GM21619 (cell line): ENCODE measurements around the gene PSMB9.
A peak's percentile ranks its signal among the peaks of the same experiment; 100 is the strongest.
"Not testable (repeated sequence)": the region's sequence is repeated elsewhere in the genome, so short reads cannot be mapped to it uniquely, and the experiment has no call there.

ENCODE experiments used
- ATAC-seq: cut with Tn5 transposase; IDR thresholded peaks from one replicate; pipeline ENCODE4 v1.9.1; 2021; ENCODE audit not compliant: unreplicated experiment

Gene PSMB9

DNA sequence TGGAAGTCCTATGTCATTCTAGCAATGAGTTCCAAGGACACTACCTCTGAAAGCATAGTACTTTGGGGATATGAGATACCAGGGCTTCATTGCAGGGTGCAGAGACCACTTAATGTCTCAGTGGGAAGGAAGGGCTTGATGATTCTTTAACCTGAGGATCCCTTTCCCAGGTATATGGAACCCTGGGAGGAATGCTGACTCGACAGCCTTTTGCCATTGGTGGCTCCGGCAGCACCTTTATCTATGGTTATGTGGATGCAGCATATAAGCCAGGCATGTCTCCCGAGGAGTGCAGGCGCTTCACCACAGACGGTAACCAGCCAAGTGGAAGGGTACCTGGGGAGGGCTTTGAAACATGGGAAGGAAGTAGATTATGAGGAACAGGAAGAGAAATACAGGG, 4.2 kb downstream of the PSMB9 start:
- no peak for ATAC-seq

DNA sequence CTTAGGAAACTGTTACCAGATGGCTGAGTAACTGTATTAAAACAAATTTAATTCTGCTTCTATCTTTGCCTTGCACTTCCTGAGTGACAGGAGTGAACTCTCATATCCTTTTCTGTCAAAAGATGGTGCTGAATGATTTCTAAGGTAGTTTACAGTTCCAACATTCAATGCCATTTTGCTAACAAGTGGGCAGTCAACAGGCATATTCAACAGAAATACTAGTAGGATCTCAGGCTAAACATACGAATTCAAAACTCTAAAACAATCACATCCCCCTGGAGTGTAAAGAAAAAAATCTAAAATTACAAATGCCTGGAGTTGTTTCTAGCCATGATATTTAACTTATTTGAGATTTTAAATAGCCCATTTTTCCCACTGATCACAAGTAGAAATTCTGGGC, 6.7 kb downstream of the PSMB9 start:
- ATAC-seq: no peak

DNA sequence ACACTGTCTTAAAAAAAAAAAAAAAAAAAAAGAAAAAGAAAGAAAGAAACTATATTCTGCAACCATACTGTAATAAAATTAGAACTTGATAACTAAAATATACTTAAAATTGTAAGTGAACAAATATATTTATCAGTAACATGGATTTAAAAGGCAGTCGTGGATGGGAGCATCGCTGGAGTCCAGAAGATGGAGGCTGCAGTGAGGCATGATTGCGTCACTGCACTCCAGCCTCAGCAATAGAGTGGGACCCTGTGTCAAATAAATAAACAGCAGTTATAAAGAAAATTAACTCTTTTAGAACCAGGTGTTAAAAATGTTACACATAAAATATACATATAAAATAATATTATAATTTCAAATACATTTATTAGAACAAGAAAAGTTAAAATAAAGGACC, 8.7 kb downstream of the PSMB9 start:
- no peak for ATAC-seq

DNA sequence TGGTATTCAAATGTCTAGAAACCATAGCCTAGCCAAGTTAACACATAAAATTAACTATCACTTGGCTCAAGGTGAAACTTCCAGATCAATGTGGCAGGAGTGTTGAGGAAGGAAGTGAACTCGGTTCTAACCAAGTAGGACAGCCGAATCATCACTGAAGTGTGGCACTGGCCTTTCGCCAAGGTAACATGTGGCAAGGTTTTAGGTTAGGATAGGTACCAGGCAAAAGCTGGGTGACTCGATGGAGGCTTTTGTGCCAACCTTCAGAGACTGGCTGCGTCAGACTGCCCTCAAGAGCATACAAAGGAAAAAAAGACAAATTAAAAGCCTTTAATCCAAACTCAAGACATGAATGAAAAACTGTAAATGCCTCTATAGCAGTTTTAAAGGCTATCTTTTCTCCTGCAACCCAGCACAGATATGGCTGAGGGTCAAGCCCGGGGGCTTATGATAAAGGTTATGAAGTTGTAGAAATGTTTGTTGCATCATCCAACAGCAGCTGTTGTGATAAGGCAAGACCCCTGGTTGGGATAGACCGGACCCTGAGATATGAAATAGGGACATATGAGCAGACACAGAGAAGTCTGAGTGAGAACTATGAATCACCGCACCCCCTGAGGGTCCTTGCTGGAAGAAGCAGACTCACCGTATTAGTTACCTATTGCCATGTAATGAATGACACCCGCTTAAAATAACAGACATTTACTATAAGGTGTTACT, 11.9 kb downstream of the PSMB9 start:
- ATAC-seq: no peak

DNA sequence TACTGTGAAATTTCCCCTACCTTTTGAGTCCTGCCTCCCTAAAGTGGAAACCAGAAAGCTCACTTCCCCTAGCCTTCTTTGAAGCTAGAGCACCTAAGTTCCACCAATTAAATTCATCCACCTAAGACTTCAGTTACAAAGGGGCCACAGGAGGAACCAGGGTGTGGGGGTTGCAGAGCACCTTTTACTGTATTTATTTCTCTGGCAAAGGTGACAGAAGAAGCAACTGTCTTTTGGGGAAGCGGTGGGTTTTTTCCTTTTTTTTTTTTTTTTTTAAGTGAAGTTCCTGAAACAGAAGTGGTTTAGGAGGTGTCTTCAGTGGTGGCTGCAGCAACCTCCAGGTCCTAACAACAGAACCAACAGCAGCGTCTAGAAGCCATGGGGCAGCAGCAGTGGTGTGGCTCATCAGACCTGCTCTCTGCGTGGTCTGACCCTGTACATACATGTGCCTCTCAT, 13.1 kb downstream of the PSMB9 start:
- ATAC-seq: no peak

DNA sequence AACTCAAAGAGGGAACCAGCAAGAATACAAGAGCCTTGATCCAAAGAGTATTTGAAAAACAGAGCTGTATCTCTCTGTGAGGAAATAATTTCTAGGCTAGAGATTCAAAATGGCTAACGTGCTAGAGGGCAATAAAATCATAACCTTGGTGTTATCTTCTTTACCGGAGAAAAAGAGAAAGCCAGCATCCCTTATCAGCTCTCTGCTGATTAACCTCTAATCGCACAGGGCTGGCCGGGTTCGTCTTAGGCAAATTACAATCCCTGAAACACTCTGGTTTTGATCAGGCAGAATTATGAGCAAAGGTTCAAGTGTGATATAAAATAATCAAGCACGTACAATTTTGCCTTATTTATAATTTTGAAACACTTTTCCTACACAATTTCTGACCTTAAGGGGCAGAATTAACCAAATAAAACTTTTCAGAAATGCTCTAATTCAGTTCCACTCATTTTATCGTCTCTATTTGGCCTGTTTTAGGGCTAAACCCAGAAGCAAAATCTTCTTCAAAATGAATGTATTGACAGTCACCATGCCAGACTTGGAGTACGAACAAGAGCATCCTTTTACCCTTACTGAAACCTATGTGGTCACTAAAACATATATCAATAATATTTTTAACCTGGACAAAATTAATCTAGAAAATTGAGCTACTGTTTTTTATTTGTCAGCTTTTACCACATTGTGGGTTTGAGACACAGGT, 13.7 kb downstream of the PSMB9 start:
- ATAC-seq: no peak

DNA sequence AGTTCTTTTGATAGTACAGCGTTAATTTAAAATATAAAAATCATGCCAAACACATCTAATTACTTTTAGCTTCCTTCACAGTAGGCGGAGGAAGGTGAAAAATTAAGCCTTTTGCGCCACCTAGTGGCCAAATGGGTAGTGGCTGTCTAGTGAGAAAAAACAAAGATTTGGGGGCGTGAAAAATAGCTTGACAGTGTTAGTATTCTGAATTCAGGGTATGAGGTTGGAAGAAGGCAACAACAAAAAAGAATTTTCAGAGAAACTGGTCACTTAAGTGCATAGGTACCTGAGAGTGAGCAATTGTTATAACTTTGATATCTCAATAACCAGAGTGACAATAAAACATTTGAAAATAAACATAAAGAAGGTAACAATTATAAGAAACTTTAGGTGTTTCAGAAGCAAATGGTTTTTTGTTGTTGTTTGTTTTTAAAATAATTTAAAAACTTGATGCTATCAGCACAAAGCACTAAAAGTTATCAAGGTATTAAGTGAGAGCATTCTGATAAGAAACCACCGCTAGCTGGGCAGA, 14.3 kb downstream of the PSMB9 start:
- ATAC-seq: no peak

DNA sequence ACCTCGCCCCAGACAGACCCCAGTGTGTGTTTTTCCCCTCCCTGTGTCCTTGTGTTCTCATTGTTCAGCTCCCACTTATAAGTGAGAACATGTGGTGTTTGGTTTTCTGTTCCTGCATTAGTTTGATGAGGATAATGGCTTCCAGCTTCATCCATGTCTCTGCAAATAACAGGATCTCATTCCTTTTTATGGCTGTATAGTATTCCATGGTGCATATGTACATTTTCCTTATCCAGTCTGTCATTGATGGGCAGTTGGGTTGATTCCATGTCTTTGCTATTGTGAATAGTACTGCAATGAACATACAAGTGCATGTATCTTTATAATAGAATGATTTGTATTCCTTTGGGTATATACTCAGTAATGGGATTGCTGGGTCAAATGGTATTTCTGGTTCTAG, 20.0 kb downstream of the PSMB9 start:
- not testable (repeated sequence) for ATAC-seq

DNA sequence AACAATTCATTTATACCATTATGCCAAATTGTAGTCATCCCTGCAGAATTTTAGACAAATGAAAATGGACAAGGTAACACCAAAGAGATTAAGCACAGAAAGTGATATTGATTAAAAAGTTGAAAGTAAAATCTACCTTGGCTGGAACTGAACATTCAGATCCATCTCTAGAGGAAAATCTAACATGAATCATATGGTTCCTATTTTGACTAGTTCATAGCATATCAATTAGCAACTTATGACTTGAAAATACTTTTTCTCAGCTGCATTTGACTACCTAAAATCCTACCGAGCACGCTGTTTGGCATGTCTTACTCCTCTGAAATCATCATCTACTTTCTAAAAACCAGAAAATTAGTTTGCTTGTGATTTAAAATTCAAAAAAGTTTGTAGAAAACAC, 22.6 kb downstream of the PSMB9 start:
- ATAC-seq: no peak

DNA sequence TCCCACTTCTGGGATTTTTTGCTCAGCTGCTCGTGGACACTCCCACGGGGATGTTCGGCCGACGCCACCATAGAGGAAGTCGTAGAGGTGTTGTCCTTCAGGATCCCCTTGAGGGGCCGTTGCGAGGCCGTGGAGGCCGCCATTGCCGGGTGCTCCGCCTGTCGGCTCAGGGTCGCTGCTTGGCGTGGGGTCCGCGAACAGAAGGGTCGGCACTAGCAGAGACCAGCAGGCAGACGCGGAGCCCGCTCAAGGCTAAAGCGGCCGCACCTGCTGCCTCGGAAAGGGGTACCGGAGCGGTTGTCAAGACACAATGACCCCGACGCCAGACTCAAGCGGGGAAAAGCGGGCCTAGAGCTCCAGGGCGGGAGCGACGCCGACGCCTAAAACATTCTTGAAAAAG, 25.7 kb downstream of the PSMB9 start:
- no peak for ATAC-seq

DNA sequence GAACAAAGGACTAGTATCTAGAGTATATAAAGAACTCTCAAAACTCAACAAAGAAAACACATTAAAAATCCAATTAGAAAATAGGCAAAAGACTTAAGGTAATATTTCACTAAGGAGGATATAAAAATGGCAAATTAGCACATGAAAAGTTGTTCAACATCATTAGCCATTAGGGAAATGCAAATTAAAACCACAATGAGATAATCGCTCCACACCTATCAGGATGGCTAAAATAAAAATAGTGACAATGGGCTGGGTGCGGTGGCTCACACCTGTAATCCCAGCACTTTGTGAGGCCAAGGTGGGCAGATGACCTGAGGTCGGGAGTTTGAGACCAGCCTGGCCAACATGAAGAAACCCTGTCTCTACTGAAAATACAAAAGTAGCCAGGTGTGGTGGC, 27.0 kb downstream of the PSMB9 start:
- ATAC-seq: not testable (repeated sequence)

DNA sequence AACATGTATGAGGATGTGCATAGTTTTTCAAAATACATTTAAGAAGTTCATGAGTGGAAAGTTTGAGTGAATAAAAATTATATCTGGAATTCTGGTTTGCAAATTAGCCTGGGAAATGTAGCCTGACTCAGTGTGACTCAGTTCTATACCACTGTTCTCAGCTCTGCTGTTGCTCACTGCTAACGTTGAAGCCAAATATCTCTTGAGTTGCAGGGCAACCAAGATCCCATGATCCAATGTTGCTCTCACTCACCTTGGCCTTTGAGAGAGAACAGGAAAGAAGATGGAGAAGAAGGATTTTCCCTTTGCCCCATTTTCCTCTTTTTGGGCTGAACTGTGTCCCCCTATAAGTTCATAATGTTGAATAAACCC, 28.9 kb downstream of the PSMB9 start:
- ATAC-seq: no peak

DNA sequence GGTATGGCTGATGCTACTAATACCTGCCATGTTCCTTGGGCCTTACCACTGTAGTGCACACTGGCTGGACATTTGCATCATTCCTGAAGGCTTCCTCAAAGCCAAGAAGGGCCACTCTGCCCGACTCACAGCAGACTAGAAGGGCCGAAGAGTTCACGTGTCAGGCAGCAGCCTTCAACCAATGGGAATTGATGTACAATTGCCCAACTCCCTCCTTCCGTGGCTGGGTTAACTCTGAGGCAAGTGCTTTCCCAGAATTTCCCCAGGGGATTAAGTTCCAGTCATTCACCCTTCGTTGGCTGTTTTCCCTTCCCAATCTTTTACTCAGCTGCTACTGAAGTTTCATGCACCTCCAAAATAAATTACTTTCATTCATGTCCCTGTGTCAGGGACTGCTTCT, 29.8 kb downstream of the PSMB9 start:
- ATAC-seq: no peak

DNA sequence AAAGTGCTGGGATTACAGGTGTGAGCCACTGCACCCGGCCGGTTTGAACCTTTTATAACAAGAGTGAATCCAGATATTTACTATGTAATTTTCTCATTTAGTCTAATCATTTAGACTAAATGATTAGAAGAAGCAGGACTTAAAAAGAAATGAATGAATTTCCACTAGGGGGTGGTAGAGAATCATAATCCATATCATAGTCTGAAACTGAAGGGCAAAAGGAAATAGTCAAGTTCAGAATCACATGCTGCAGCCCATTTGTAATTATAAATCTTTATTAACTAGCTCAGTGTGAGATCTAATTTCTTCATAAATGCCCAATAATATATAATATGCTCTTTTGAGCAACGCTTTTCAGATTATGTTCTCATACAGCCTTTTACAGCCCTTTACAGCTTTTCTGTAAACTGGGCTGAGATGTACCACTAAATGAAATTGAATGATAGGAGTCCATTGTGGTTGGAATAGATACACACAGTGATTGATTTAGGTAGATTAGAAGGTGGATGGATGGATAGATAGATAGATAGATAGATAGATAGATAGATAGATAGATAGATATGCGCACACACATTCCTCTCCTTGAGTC, 31.8 kb downstream of the PSMB9 start:
- ATAC-seq: no peak

DNA sequence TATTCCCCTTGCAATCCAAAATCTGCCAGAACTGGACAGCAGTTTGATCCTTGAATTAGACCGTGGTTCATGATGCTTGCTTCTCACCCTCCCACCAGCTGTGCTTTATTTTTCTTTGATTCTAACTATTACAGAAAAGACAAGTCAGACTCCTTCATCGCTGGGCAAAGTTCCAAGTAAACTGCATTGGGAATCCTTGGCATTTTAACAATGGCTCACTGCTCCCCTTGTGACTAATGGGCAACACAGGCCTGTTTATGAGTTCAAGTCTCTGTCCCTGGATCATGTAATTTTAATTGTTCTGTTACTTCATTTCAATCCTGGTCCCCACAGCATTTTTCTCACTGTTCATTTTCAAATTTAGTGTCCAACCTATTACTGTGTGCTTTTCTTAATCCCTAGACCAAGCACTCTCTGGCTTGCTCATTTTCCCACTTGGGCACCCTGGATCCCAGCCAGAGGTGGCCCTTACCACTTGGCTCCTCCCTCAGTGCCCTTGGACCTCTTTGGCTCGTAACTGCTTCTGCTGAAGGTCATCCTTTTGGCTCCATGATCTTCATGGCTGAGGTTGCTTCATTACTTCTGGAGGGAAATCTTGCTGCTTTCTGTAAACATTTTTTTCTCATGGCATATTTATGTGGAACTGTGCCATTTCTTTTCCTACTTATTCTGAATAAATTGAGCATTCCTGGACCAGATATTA, 32.8 kb downstream of the PSMB9 start:
- ATAC-seq: no peak

DNA sequence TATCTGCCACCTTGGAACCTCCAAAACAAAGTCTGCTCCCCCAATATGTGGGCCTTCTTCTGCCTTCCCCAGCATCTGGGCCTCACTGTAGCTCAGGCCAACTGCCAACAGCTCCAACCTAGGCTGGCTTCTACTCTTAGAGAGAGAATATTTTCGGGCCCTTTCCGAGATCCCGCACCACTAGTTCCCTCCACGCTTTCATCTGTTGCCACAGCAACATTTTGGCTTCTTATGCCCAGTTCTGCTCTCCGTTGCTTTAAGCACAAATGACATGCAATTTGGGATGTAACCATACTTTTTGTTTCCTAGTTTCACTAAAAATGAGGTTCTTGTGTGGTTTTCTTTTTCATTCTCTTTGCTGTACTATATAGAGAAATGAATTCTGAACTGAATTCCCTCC, 33.6 kb downstream of the PSMB9 start:
- ATAC-seq: no peak

DNA sequence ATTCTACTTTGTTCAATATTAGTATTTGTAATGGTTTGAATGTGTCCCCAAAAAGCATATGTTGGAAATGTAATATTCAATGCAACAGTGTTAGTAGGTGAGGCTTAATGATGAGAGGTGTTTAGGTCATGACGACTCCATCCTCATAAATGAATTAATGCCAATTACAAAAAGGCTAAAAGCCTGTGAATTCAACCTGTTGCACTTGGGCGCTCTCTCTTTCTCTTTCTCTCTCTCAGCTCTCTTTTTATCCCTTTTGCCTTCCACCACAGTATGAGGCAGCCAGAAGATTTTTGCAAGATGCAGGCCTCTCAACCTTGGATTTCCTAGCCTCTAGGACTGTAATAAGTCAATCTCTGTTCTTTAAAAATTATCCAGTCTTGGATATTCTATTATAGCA, 34.6 kb downstream of the PSMB9 start:
- ATAC-seq: no peak

DNA sequence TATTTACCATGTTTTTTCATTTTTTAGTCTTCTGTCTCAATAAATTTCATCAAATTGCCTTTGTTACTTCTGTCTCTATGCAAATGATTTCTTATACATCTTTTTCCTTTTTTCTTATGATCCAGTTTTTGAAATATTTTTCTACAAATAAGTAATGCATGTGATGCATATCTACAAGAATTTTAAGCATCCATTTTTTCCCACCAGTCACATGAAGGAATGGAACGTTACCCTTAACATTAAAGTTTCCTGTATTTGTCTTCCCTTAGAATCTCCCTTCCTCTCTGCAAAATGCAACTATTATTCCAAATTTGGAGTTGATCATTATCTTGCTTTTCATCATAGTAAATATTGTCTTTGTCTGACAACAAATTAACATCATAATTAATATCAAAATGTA, 35.5 kb downstream of the PSMB9 start:
- no peak for ATAC-seq

DNA sequence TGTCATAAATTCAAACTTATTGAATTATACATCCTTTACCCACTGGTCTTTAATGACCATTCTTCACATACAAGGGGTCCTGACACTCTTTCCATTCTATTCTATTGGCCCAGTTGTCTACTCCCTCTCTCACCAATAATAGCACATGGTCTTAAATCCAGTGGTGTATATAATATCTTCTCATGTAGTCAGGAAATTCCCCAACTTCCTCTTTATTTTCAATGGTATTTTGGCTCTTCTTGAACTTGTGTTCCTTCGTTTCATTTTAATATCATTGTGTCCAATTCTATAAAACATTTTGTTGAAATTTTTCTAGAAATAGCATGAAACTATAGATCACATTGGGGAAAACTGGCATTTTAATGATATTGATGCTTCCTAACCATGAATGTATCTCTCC, 36.8 kb downstream of the PSMB9 start:
- ATAC-seq: no peak

DNA sequence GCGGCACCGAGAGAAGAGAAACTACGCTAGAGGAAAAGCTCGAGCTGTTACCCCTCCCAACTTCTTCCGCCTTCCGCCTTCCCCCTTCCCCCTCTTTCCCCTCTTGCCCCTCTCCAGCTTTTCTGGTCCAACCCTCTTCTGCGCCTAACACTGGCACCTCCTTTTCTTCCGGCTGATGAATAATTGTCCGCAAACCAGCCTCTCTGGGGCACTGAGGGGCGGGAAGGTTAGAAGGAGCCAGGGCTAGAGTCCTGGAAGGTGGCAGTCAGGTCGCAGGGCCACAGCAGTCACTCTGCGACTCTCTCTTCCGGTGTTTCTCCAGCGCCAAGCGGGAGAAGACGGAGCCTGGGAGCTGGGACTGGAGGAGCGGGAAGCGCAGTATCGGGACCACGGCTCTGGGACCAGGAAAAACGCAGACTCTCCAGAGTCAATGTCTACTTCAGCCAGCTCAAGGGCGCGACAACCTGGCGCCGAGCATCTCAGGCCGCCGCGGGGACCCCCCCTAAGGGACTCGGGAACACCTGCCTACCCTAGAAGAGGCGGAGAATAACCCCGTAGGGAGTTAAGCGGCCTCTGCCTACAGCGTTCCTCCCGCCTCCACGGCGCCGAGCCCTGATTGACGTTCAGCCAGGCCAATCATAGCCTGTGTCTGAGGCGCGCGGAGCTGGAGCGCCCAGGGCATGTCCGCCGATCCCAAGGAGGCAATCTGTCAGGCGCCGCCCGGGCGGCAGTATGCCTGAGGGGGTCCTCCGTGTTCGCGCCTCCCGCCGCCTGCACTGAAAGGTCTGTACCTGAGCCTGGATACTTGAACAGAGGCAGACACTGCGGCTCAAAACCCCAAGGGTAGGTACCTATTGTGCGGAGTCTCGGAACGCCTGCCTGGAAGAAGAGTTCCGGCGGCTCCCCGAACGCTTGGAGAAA, 40.4 kb downstream of the PSMB9 start:
- ATAC-seq: peak; percentile 97

DNA sequence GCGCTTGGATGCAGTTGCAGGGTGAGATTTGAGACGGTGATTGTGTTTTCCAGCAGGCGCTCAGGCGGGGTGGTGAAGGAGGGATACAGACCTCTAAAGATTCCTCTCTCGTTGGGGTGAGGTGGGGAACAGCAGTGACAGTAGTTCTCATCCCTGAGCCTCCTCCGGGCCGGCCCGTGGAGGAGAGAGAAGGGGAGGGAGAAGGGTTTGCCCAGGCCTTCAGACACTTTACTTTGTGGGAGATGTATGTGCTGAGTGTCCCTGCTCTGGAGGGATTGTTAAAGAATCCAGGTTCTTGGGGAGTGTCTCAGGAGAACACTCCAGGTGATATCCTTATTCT, 41.0 kb downstream of the PSMB9 start:
- ATAC-seq: no peak
